HEK293T (cell line): Measurements from ENCODE around the gene HIBCH.

Experiments
- CTCF ChIA-PET: fragments of 350-600 bp; formaldehyde crosslinking; extraction: SDS; loops from one replicate; lab custom pipeline; 2021; ENCODE audit warnings: antibody characterized with exemption, inconsistent platforms; lab: Yijun Ruan, JAX
- POLR2A ChIA-PET: fragments of 350-600 bp; formaldehyde crosslinking; extraction: SDS; loops from one replicate; lab custom pipeline; 2020; ENCODE audit warnings: antibody characterized with exemption, inconsistent platforms; lab: Yijun Ruan, JAX
- DNase-seq: peaks from one replicate; pipeline ENCODE4 v3.0.0; 2012; ENCODE audit warnings: mixed read lengths; ENCODE audit errors: extremely low spot score
- ARNT ChIP-seq: fragments of 450-650 bp; IDR thresholded peaks from 2 replicates; pipeline ENCODE4 v1.6.1; 2017; ENCODE audit warnings: mild to moderate bottlenecking
- BHLHE40 ChIP-seq: fragments of 450-650 bp; IDR thresholded peaks from 2 replicates; pipeline ENCODE4 v1.6.1; 2016; ENCODE audit warnings: mild to moderate bottlenecking, moderate library complexity, borderline replicate concordance
- CTBP1 ChIP-seq: fragments of 450-650 bp; IDR thresholded peaks from 2 replicates; pipeline ENCODE4 v1.6.1; 2016; ENCODE audit warnings: borderline replicate concordance
- ELF4 ChIP-seq: fragments of 450-650 bp; IDR thresholded peaks from 2 replicates; pipeline ENCODE4 v1.6.1; 2017; ENCODE audit warnings: antibody characterized with exemption
- FOXA1 ChIP-seq: fragments of 450-650 bp; IDR thresholded peaks from 2 replicates; pipeline ENCODE4 v1.6.1; 2016; ENCODE audit warnings: mild to moderate bottlenecking
- FOXK2 ChIP-seq: fragments of 450-650 bp; IDR thresholded peaks from 2 replicates; pipeline ENCODE4 v1.6.1; 2016; ENCODE audit warnings: mild to moderate bottlenecking
- FOXM1 ChIP-seq: fragments of 450-650 bp; IDR thresholded peaks from 2 replicates; pipeline ENCODE4 v1.6.1; 2017; ENCODE audit warnings: mild to moderate bottlenecking, borderline replicate concordance
- HDGF ChIP-seq: fragments of 450-650 bp; IDR thresholded peaks from 2 replicates; pipeline ENCODE4 v1.6.1; 2017; ENCODE audit warnings: antibody characterized with exemption, borderline replicate concordance
- L3MBTL2 ChIP-seq: fragments of 450-650 bp; conservative IDR thresholded peaks from 2 replicates; pipeline ENCODE4 v1.6.1; 2016; ENCODE audit warnings: mild to moderate bottlenecking
- LEF1 ChIP-seq: fragments of 450-650 bp; IDR thresholded peaks from 2 replicates; pipeline ENCODE4 v1.6.1; 2017; ENCODE audit warnings: mild to moderate bottlenecking, borderline replicate concordance
- NFRKB ChIP-seq: fragments of 450-650 bp; IDR thresholded peaks from 2 replicates; pipeline ENCODE4 v1.6.1; 2016; ENCODE audit warnings: mild to moderate bottlenecking, moderate library complexity
- PKNOX1 ChIP-seq: fragments of 450-650 bp; IDR thresholded peaks from 2 replicates; pipeline ENCODE4 v1.6.1; 2016
- SP1 ChIP-seq: fragments of 450-650 bp; IDR thresholded peaks from 2 replicates; pipeline ENCODE4 v1.6.1; 2017
- SUZ12 ChIP-seq: fragments of 450-650 bp; IDR thresholded peaks from 2 replicates; pipeline ENCODE4 v1.6.1; 2016; ENCODE audit warnings: mild to moderate bottlenecking
- TARDBP ChIP-seq: fragments of 450-650 bp; IDR thresholded peaks from 2 replicates; pipeline ENCODE4 v1.6.1; 2016
- ZNF384 ChIP-seq: fragments of 450-650 bp; IDR thresholded peaks from 2 replicates; pipeline ENCODE4 v1.6.1; 2016

Gene HIBCH

GRCh38 chr2:190221429-190221828 is 98.2 kb downstream of the HIBCH start:
- ChIA-PET POLR2A (no interaction called here), CTCF (no interaction called here)
- DNase-seq: no peak
- TF ChIP-seq L3MBTL2: no peak
- no peak for TF ChIP-seq CTBP1
- TF ChIP-seq ELF4: no peak
- TF ChIP-seq FOXM1: no peak
- TF ChIP-seq SP1: no peak
- no peak for TF ChIP-seq LEF1
- TF ChIP-seq ARNT: no peak
- no peak for TF ChIP-seq FOXA1
- TF ChIP-seq BHLHE40: no peak
- TF ChIP-seq FOXK2: no peak
- no peak for TF ChIP-seq ZNF384
- TF ChIP-seq HDGF: no peak
- TF ChIP-seq SUZ12: no peak
- no peak for TF ChIP-seq TARDBP
- TF ChIP-seq PKNOX1: no peak
- TF ChIP-seq NFRKB: no peak

- ChIA-PET CTCF (interaction anchor here (0.7 kb wide), 1 partner anchor 130 kb away, joined by 3 read pairs; no protein-coding TSS in a partner anchor), POLR2A (no interaction called here)
- no peak for DNase-seq
- TF ChIP-seq PKNOX1: no peak
- no peak for TF ChIP-seq ZNF384
- no peak for TF ChIP-seq ELF4
- no peak for TF ChIP-seq L3MBTL2
- TF ChIP-seq CTBP1: no peak
- TF ChIP-seq FOXM1: no peak
- TF ChIP-seq FOXK2: no peak
- no peak for TF ChIP-seq SUZ12
- TF ChIP-seq ARNT: no peak
- TF ChIP-seq NFRKB: no peak
- no peak for TF ChIP-seq TARDBP
- no peak for TF ChIP-seq HDGF
Observed at GRCh38 chr2:190219186-190219585, 100.4 kb downstream of the HIBCH start.

- ChIA-PET POLR2A (no interaction called here), CTCF (interaction anchor here (0.6 kb wide), 1 partner anchor 60 kb away, joined by 3 read pairs; no protein-coding TSS in a partner anchor)
- DNase-seq: no peak
- TF ChIP-seq SUZ12 (no peak), FOXA1 (no peak), FOXM1 (no peak), TARDBP (no peak), SP1 (no peak), BHLHE40 (no peak), L3MBTL2 (no peak), ARNT (no peak), PKNOX1 (no peak), HDGF (no peak), FOXK2 (no peak), LEF1 (no peak)
Observed at GRCh38 chr2:190217616-190218015, 102.0 kb downstream of the HIBCH start.

GRCh38 chr2:190216829-190217228 is 102.8 kb downstream of the HIBCH start:
- POLR2A ChIA-PET: no interaction called here
- CTCF ChIA-PET: no interaction called here
- DNase-seq: peak; percentile 16
- TF ChIP-seq FOXA1 (no peak), FOXM1 (no peak), BHLHE40 (no peak), L3MBTL2 (no peak), ELF4 (no peak), TARDBP (no peak)

- ChIA-PET CTCF (interaction anchor here (0.6 kb wide), 1 partner anchor 175 kb away, joined by 3 read pairs; no protein-coding TSS in a partner anchor), POLR2A (no interaction called here)
- TF ChIP-seq SP1 (no peak), SUZ12 (no peak), LEF1 (no peak), NFRKB (no peak), BHLHE40 (no peak), ARNT (no peak), FOXM1 (no peak)
- DNase-seq: no peak
Observed at GRCh38 chr2:190215620-190216019, 104.0 kb downstream of the HIBCH start.

GRCh38 chr2:190214426-190215194 is 105.0 kb downstream of the HIBCH start:
- POLR2A ChIA-PET: no interaction called here
- DNase-seq: no peak
- TF ChIP-seq PKNOX1 (no peak), FOXK2 (no peak), ARNT (no peak), TARDBP (no peak), ELF4 (no peak), FOXM1 (no peak), ZNF384 (no peak), NFRKB (no peak), L3MBTL2 (no peak), BHLHE40 (no peak)
- CTCF ChIA-PET: no interaction called here
